Ectodermal cell (in vitro differentiated cells): ENCODE data around the gene SFN.

Source experiments
- H3K27ac ChIP-seq: 2 replicates; pipeline ENCODE4 v1.7.0; 2013; ENCODE audit warnings: mild to moderate bottlenecking, low read depth, low read length; ENCODE audit not compliant: insufficient read depth, poor library complexity, severe bottlenecking
- H3K27me3 ChIP-seq: 2 replicates; pipeline ENCODE4 v1.7.0; 2013; ENCODE audit warnings: mild to moderate bottlenecking, low read length; ENCODE audit not compliant: insufficient read depth, control insufficient read depth, poor library complexity, severe bottlenecking
- H3K36me3 ChIP-seq: one replicate; pipeline ENCODE4 v1.7.0; 2013; ENCODE audit warnings: low read length; ENCODE audit not compliant: control insufficient read depth, insufficient read depth
- H3K4me1 ChIP-seq: one replicate; pipeline ENCODE4 v1.7.0; 2013; ENCODE audit warnings: low read length; ENCODE audit not compliant: control insufficient read depth, insufficient read depth
- H3K4me3 ChIP-seq: 2 replicates; pipeline ENCODE4 v1.7.0; 2013; ENCODE audit warnings: low read depth, low read length, control low read depth; ENCODE audit not compliant: insufficient read depth
- H3K9me3 ChIP-seq: 2 replicates; pipeline ENCODE4 v1.7.0; 2013; ENCODE audit warnings: mild to moderate bottlenecking, low read length, moderate library complexity; ENCODE audit not compliant: control insufficient read depth
- WGBS, 2 experiments: methylation state at CpG; one replicate each; pipeline ENCODE4 v1.1.7; 2013; ENCODE audit warnings: missing lambda C conversion rate in 2 of 2; 5-methylcytosine and 5-hydroxymethylcytosine counted together

The SFN gene

GRCh38 chr1:26911399-26912146 lies 48.6 kb downstream of the SFN start:
- no peaks in the 10 kb centered on the region for H3K4me1 ChIP-seq
- no peak overlapping the region for H3K4me3 ChIP-seq
- H3K27me3 ChIP-seq = no peaks in the 10 kb centered on the region
- no peak overlapping the region for H3K27ac ChIP-seq
- H3K36me3 ChIP-seq = no peaks in the 10 kb centered on the region
- WGBS, 2 experiments = 89 to 90% methylated on average over 8 of the region's 8 CpGs
- H3K9me3 ChIP-seq = no peaks in the 10 kb centered on the region

DNA sequence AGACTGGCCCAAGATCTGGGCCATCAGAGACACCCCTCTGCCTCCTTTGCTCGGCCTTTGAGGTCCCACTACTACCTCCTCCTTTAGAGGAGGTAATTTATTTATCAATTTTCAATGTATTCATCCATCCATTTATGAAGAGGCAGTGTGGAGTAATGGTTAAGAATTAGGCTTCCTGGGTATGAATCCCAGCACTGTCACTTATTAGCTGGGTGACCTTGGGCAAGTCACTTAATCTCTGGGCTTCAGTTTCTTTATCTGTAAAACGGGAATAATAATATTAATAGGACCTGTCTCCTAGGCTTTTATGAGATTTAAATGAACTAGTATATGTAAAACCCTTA lies 49.2 kb downstream of the SFN start:
- Histone ChIP-seq H3K27ac (no peak overlapping the region), H3K4me1 (no peaks in the 10 kb centered on the region), H3K9me3 (no peaks in the 10 kb centered on the region), H3K27me3 (no peaks in the 10 kb centered on the region), H3K4me3 (no peak overlapping the region), H3K36me3 (no peaks in the 10 kb centered on the region)
- WGBS, 2 experiments = 77 to 83% methylated on average over 1 to 2 of the region's 2 CpGs

GRCh38 chr1:26913389-26913753 lies 50.4 kb downstream of the SFN start:
- Histone ChIP-seq H3K9me3 (no peaks in the 10 kb centered on the region), H3K36me3 (no peaks in the 10 kb centered on the region), H3K27me3 (no peaks in the 10 kb centered on the region), H3K27ac (no peak overlapping the region), H3K4me1 (no peaks in the 10 kb centered on the region), H3K4me3 (no peak overlapping the region)
- WGBS, 2 experiments = 90 to 91% methylated on average over 5 of the region's 5 CpGs
